ENCODE data around the gene SEC63.
A peak's percentile ranks its signal among the peaks of the same experiment; 100 is the strongest.
"Not testable (repeated sequence)": the region's sequence is repeated elsewhere in the genome, so short reads cannot be mapped to it uniquely, and the experiment has no call there.

The SEC63 gene

DNA sequence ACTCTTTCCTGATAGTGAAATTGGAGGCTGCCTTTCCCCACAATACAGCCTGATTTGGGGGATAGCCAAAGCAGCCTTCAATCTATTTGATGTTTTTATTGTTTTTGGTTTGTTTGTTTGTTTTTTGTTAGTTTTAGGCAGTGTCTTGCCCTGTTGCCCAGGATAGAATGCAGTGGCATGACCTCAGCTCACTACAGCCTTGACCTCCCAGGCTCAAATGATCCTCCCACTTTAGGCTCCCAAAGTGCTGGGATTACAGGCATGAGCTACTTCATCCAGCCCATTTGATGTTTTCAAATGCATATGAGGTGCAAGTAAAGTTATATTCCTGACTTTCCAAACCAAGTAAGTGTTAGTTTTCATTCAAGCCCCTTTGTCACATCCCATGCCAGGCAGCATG, 41.3 kb upstream of the SEC63 start:
- ChIA-PET POLR2A (no interaction called here), CTCF (interaction anchor here (0.6 kb wide), 1 partner anchor 520 kb away, joined by 3 read pairs; no protein-coding TSS in a partner anchor)
- TF ChIP-seq TARDBP (IDR thresholded peaks at IDR 0.05) (no peak), ZNF384 (IDR thresholded peaks at IDR 0.05) (no peak)
- DNase-seq (ENCODE audit: extremely low spot score): no peak

- no peak for TF ChIP-seq FOXM1 (IDR thresholded peaks at IDR 0.05; ENCODE audit: borderline replicate concordance)
- ChIA-PET POLR2A (interaction anchor here (2.3 kb wide), 1 partner anchor 11 kb away, joined by 6 read pairs; no protein-coding TSS in a partner anchor), CTCF (interaction anchor here (0.7 to 1.5 kb wide), 2 partner anchors 11 to 62 kb away, joined by 4 to 8 read pairs; no protein-coding TSS in a partner anchor)
- DNase-seq (ENCODE audit: extremely low spot score): peak; percentile 16
Observed at GRCh38 chr6:107991772-107992550, 34.0 kb upstream of the SEC63 start.

DNA sequence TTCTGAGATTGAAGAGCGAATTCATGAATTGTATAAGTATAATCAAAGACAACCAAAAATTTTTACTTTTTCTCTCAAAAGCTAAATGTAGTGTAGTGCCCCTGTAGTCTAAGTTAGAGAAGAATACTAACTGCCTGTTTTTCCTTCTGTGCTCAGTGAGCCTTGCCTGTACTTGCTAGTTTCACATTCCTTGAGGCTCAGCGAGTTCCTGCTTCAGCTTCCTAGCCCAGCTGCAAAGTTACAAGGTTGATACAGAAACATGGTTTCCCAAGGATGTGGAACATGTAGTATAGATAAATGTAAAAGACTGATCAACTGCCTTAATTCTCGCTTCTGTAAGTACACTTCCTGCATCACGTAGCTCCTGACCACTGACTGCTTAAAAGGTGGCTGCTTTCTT, 33.1 kb upstream of the SEC63 start:
- TF ChIP-seq L3MBTL2 (conservative IDR thresholded peaks at IDR 0.05) (no peak), CTBP1 (IDR thresholded peaks at IDR 0.05; ENCODE audit: borderline replicate concordance) (no peak), TARDBP (IDR thresholded peaks at IDR 0.05) (no peak), BHLHE40 (IDR thresholded peaks at IDR 0.05; ENCODE audit: borderline replicate concordance) (no peak), ZNF384 (IDR thresholded peaks at IDR 0.05) (no peak), SUZ12 (IDR thresholded peaks at IDR 0.05) (no peak), ELF4 (IDR thresholded peaks at IDR 0.05) (no peak), FOXK2 (IDR thresholded peaks at IDR 0.05) (no peak), SP1 (IDR thresholded peaks at IDR 0.05) (no peak), NFRKB (IDR thresholded peaks at IDR 0.05) (no peak), HDGF (IDR thresholded peaks at IDR 0.05; ENCODE audit: borderline replicate concordance) (no peak), FOXM1 (IDR thresholded peaks at IDR 0.05; ENCODE audit: borderline replicate concordance) (no peak), ARNT (IDR thresholded peaks at IDR 0.05) (no peak), LEF1 (IDR thresholded peaks at IDR 0.05; ENCODE audit: borderline replicate concordance) (no peak), FOXA1 (IDR thresholded peaks at IDR 0.05) (no peak)
- TF ChIP-seq, protein P1, sequence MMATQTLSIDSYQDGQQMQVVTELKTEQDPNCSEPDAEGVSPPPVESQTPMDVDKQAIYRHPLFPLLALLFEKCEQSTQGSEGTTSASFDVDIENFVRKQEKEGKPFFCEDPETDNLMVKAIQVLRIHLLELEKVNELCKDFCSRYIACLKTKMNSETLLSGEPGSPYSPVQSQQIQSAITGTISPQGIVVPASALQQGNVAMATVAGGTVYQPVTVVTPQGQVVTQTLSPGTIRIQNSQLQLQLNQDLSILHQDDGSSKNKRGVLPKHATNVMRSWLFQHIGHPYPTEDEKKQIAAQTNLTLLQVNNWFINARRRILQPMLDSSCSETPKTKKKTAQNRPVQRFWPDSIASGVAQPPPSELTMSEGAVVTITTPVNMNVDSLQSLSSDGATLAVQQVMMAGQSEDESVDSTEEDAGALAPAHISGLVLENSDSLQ (IDR thresholded peaks at IDR 0.05): no peak
- no peak for DNase-seq (ENCODE audit: extremely low spot score)
- ChIA-PET POLR2A (interaction anchor here (2.3 kb wide), 1 partner anchor 12 kb away, joined by 6 read pairs; no protein-coding TSS in a partner anchor), CTCF (interaction anchor here (2.6 kb wide), 1 partner anchor 11 kb away, joined by 13 read pairs; no protein-coding TSS in a partner anchor)

DNA sequence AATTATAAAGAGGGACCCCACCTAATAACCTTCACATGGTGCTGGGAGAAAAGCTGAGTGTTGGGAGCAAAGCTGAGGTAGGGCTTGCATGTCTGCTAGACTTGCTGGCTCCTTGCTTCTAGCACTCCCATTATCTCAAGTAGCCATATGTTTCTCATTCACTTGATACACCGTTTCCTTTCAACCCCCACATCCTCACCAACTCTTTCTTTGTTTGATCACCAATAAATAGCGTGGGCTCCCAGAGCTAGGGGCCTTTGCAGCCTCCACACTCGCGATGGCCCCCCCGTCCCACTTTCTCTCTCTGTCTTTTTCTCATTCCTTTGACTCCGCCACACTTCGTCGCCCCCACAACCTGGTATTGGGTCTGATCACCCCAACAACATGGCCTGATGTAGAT, 32.6 kb upstream of the SEC63 start:
- CTCF ChIA-PET: interaction anchor here (2.6 kb wide), 1 partner anchor 10 kb away, joined by 13 read pairs; no protein-coding TSS in a partner anchor
- POLR2A ChIA-PET: interaction anchor here (2.3 kb wide), 1 partner anchor 12 kb away, joined by 6 read pairs; no protein-coding TSS in a partner anchor
- DNase-seq (ENCODE audit: extremely low spot score): not testable (repeated sequence)

DNA sequence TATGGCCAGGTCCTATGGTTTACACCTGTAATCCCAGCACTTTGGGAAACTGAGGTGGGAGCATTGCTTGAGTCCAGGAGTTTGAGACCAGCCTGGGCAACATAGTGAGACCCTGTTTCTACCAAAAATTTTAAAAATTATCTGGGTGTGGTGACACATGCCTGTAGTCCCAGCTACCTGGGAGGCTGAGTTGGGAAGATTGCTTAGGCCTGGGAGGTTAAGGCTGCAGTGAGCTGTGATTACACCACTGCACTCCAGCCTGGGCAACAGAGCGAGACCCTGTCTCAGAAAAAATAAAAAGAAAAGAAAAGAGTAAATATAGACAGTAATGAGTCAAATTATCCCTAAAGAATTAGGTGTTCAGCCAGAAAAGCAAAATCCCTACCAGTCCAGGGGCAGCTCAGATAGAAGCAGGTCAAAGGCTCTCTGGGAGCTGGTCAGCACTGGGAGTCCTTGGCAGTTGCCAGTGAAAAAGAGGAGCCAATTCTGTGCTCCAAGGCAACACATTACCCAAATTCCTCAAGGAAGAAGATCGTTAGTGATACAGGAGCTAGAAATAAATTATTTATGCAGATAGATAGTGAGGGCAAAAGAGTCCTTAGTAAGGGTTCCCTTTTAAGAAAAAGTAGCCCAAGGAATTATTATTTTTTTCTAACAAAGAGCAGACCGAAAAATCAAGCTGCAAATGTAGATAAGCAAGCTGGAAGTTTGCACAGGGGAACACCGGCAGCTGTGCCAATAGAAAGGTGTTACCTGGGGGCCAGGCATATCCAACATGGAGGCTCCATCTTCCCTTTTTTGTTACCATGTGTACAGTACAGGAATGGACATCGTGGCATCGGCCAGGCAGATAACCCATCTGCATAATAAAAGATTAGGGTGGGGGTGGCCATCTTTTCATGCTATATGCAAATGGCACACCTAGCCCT, 31.4 kb upstream of the SEC63 start:
- ChIA-PET CTCF (interaction anchor here (2.6 kb wide), 1 partner anchor 9 kb away, joined by 13 read pairs; no protein-coding TSS in a partner anchor), POLR2A (no interaction called here)
- DNase-seq (ENCODE audit: extremely low spot score): no peak
- TF ChIP-seq ZNF384 (IDR thresholded peaks at IDR 0.05) (no peak), ELF4 (IDR thresholded peaks at IDR 0.05) (no peak), SUZ12 (IDR thresholded peaks at IDR 0.05) (no peak), FOXM1 (IDR thresholded peaks at IDR 0.05; ENCODE audit: borderline replicate concordance) (no peak), HDGF (IDR thresholded peaks at IDR 0.05; ENCODE audit: borderline replicate concordance) (no peak), NFRKB (IDR thresholded peaks at IDR 0.05) (no peak), SP1 (IDR thresholded peaks at IDR 0.05) (no peak), FOXK2 (IDR thresholded peaks at IDR 0.05) (no peak), FOXA1 (IDR thresholded peaks at IDR 0.05) (no peak)
- TF ChIP-seq, protein P1 (IDR thresholded peaks at IDR 0.05): no peak

GRCh38 chr6:107988570-107988969, 30.6 kb upstream of the SEC63 start:
- ChIA-PET CTCF (interaction anchor here (2.6 kb wide), 1 partner anchor 8 kb away, joined by 13 read pairs; no protein-coding TSS in a partner anchor), POLR2A (no interaction called here)
- TF ChIP-seq ARNT (IDR thresholded peaks at IDR 0.05): no peak
- no peak for TF ChIP-seq L3MBTL2 (conservative IDR thresholded peaks at IDR 0.05)
- no peak for TF ChIP-seq FOXM1 (IDR thresholded peaks at IDR 0.05; ENCODE audit: borderline replicate concordance)
- TF ChIP-seq ZNF384 (IDR thresholded peaks at IDR 0.05): no peak
- no peak for TF ChIP-seq CTBP1 (IDR thresholded peaks at IDR 0.05; ENCODE audit: borderline replicate concordance)
- TF ChIP-seq SP1 (IDR thresholded peaks at IDR 0.05): no peak
- TF ChIP-seq TARDBP (IDR thresholded peaks at IDR 0.05): no peak
- no peak for TF ChIP-seq FOXK2 (IDR thresholded peaks at IDR 0.05)
- no peak for TF ChIP-seq HDGF (IDR thresholded peaks at IDR 0.05; ENCODE audit: borderline replicate concordance)
- no peak for TF ChIP-seq NFRKB (IDR thresholded peaks at IDR 0.05)
- no peak for TF ChIP-seq FOXA1 (IDR thresholded peaks at IDR 0.05)
- TF ChIP-seq BHLHE40 (IDR thresholded peaks at IDR 0.05; ENCODE audit: borderline replicate concordance): no peak
- TF ChIP-seq SUZ12 (IDR thresholded peaks at IDR 0.05): no peak
- TF ChIP-seq LEF1 (IDR thresholded peaks at IDR 0.05; ENCODE audit: borderline replicate concordance): no peak
- no peak for TF ChIP-seq ELF4 (IDR thresholded peaks at IDR 0.05)
- TF ChIP-seq, protein P1 (IDR thresholded peaks at IDR 0.05): no peak
- DNase-seq (ENCODE audit: extremely low spot score): no peak
